ENCODE data around the gene M1AP. TPM values are rescaled to one million over a fixed set of nuclear protein-coding genes. Genes with fewer than 3 reads are reported as not detected.
"Not testable (repeated sequence)": the region's sequence is repeated elsewhere in the genome, so short reads cannot be mapped to it uniquely, and the experiment has no call there.

The M1AP gene
- total RNA-seq, 4 donors from 2014 or later: 0.27 TPM; not detected in 3

GRCh38 chr2:74566076-74566753, 81.9 kb downstream of the M1AP start:
- H3K4me3 ChIP-seq: no peak overlapping the region
- H3K9me3 ChIP-seq: no peaks in the 10 kb centered on the region
- no peak for TF ChIP-seq CTCF (IDR thresholded peaks at IDR 0.05)
- TF ChIP-seq EP300 (IDR thresholded peaks at IDR 0.05; ENCODE audit: low read depth): no peak
- TF ChIP-seq POLR2AphosphoS5 (IDR thresholded peaks at IDR 0.05): no peak
- intact Hi-C loops (cut with DNase I; ENCODE audit: low total_unique reads) (no loop called here), in situ Hi-C loops (cut with MboI; ENCODE audit: low pct_ligation_motif_present in 1 of 4, low pct_unique_long_range_greater_than_20kb in 1 of 4, low sequenced_read_pairs in 3 of 4) (no loop called here)
- H3K27ac ChIP-seq: no peak overlapping the region
- WGBS, 2 donors (ENCODE audit: low coverage in 1 of 2): 64 to 94% methylated on average over 6 to 7 of the region's 7 CpGs
- no peaks in the 10 kb centered on the region for H3K27me3 ChIP-seq
- H3K36me3 ChIP-seq: no peaks in the 10 kb centered on the region
- no peaks in the 10 kb centered on the region for H3K4me1 ChIP-seq
- DNase-seq: no peak

- 69 to 84% methylated on average over 2 to 5 of the region's 5 CpGs for WGBS, 2 donors (ENCODE audit: low coverage in 1 of 2)
- in situ Hi-C loops (cut with MboI; ENCODE audit: low pct_ligation_motif_present in 1 of 4, low pct_unique_long_range_greater_than_20kb in 1 of 4, low sequenced_read_pairs in 3 of 4) (no loop called here), intact Hi-C loops (cut with DNase I; ENCODE audit: low total_unique reads) (no loop called here)
- TF ChIP-seq POLR2A (IDR thresholded peaks at IDR 0.05): no peak
- no peak for TF ChIP-seq EP300 (IDR thresholded peaks at IDR 0.05; ENCODE audit: low read depth)
- no peak for TF ChIP-seq CTCF (IDR thresholded peaks at IDR 0.05)
- no peaks in the 10 kb centered on the region for H3K27me3 ChIP-seq
- no peaks in the 10 kb centered on the region for H3K9me3 ChIP-seq
- no peak overlapping the region for H3K27ac ChIP-seq
- peaks cover 0 to 5% (median 0%) of the 10 kb centered on the region in 4 donors for H3K4me1 ChIP-seq
- H3K4me3 ChIP-seq: no peak overlapping the region
- no peak for DNase-seq
- no peaks in the 10 kb centered on the region for H3K36me3 ChIP-seq
These were observed 83.9 kb downstream of the M1AP start for GRCh38 chr2:74564222-74564621.

- Histone ChIP-seq H3K9me3 (no peaks in the 10 kb centered on the region), H3K27ac (no peak overlapping the region), H3K36me3 (no peaks in the 10 kb centered on the region), H3K27me3 (no peaks in the 10 kb centered on the region), H3K4me1 (peaks cover 0 to 15% (median 11%) of the 10 kb centered on the region in 4 donors), H3K4me3 (no peak overlapping the region)
- TF ChIP-seq POLR2A (IDR thresholded peaks at IDR 0.05) (no peak), EP300 (IDR thresholded peaks at IDR 0.05; ENCODE audit: low read depth) (no peak), POLR2AphosphoS5 (IDR thresholded peaks at IDR 0.05) (no peak)
- 83 to 85% methylated on average over 2 to 7 of the region's 7 CpGs for WGBS, 2 donors (ENCODE audit: low coverage in 1 of 2)
- no peak for DNase-seq
- intact Hi-C loops (cut with DNase I; ENCODE audit: low total_unique reads): no loop called here
- in situ Hi-C loops (cut with MboI; ENCODE audit: low pct_ligation_motif_present in 1 of 4, low pct_unique_long_range_greater_than_20kb in 1 of 4, low sequenced_read_pairs in 3 of 4): no loop called here
These were observed 85.9 kb downstream of the M1AP start for GRCh38 chr2:74562126-74562775.

- H3K9me3 ChIP-seq; in situ Hi-C loops (cut with MboI; ENCODE audit: low pct_ligation_motif_present in 1 of 4, low pct_unique_long_range_greater_than_20kb in 1 of 4, low sequenced_read_pairs in 3 of 4); H3K27ac ChIP-seq; H3K4me3 ChIP-seq; DNase-seq; H3K27me3 ChIP-seq; intact Hi-C loops (cut with DNase I; ENCODE audit: low total_unique reads); H3K36me3 ChIP-seq: not testable (repeated sequence)
- WGBS, 2 donors (ENCODE audit: low coverage in 1 of 2): 91 to 100% methylated on average over 1 of the region's 1 CpG
- peaks cover 0 to 15% (median 11%) of the 10 kb centered on the region in 4 donors for H3K4me1 ChIP-seq
These were observed 87.1 kb downstream of the M1AP start for GRCh38 chr2:74561022-74561421.

GRCh38 chr2:74560591-74560990, 87.5 kb downstream of the M1AP start:
- no peaks in the 10 kb centered on the region for H3K9me3 ChIP-seq
- H3K4me3 ChIP-seq: no peak overlapping the region
- H3K27me3 ChIP-seq: no peaks in the 10 kb centered on the region
- 78 to 79% methylated on average over 4 to 6 of the region's 6 CpGs for WGBS, 2 donors (ENCODE audit: low coverage in 1 of 2)
- DNase-seq: no peak
- intact Hi-C loops (cut with DNase I; ENCODE audit: low total_unique reads) (no loop called here), in situ Hi-C loops (cut with MboI; ENCODE audit: low pct_ligation_motif_present in 1 of 4, low pct_unique_long_range_greater_than_20kb in 1 of 4, low sequenced_read_pairs in 3 of 4) (no loop called here)
- TF ChIP-seq POLR2AphosphoS5 (IDR thresholded peaks at IDR 0.05) (no peak), EP300 (IDR thresholded peaks at IDR 0.05; ENCODE audit: low read depth) (no peak), CTCF (IDR thresholded peaks at IDR 0.05) (no peak), POLR2A (IDR thresholded peaks at IDR 0.05) (no peak)
- no peak overlapping the region for H3K27ac ChIP-seq
- no peaks in the 10 kb centered on the region for H3K36me3 ChIP-seq
- peaks cover 0 to 19% (median 14%) of the 10 kb centered on the region in 4 donors for H3K4me1 ChIP-seq
